ENCODE measurements around the gene CHMP2A.

GRCh38 chr19:58513213-58513693 lies 41.7 kb downstream of the CHMP2A start:
- TF ChIP-seq CTCF (IDR thresholded peaks at IDR 0.05), result no peak
- TF ChIP-seq EZH2 (IDR thresholded peaks at IDR 0.05; ENCODE audit: borderline replicate concordance, insufficient read depth, low read depth, low read length, poor library complexity, severe bottlenecking), result no peak

All from B cell (primary cell).